Keratinocyte (primary cell): ENCODE results near the gene ARL11. TPM values are rescaled to one million over a fixed set of nuclear protein-coding genes. Genes with fewer than 3 reads are reported as not detected.

Experiments used
- DNase-seq: peaks from one replicate; pipeline ENCODE4 v3.0.0-alpha.2; 2011; ENCODE audit warnings: low read depth, missing footprints, low spot score
- FAIRE-seq: peaks from 2 replicates; lab custom pipeline; 2011; peaks lifted over from hg19 to GRCh38; lab: Jason Lieb, UNC
- H2AFZ ChIP-seq: 2 replicates; pipeline ENCODE4 v1.6.0; 2012; ENCODE audit warnings: low read length, control low read depth, inconsistent platforms; ENCODE audit not compliant: control insufficient read depth
- H3K27ac ChIP-seq: 2 replicates; pipeline ENCODE4 v1.5.1; 2011; ENCODE audit warnings: low read length; ENCODE audit not compliant: control insufficient read depth, insufficient read depth
- H3K27me3 ChIP-seq: 3 replicates; pipeline ENCODE4 v1.6.0; 2011; ENCODE audit warnings: low read length; ENCODE audit not compliant: control insufficient read depth, insufficient read depth; ENCODE audit errors: extremely low read depth
- H3K36me3 ChIP-seq, 2 experiments: 2 replicates in 1 of 2; 3 replicates in 1 of 2; pipeline ENCODE4 v1.5.1; 2011; ENCODE audit warnings: low read length in 2 of 2, mild to moderate bottlenecking in 1 of 2; ENCODE audit not compliant: control insufficient read depth in 2 of 2, insufficient read depth in 2 of 2; ENCODE audit errors: extremely low read depth in 1 of 2
- H3K4me1 ChIP-seq: 3 replicates; pipeline ENCODE4 v1.5.1; 2011; ENCODE audit warnings: low read length; ENCODE audit not compliant: control insufficient read depth, insufficient read depth; ENCODE audit errors: extremely low read depth
- H3K4me2 ChIP-seq: 3 replicates; pipeline ENCODE4 v1.6.0; 2011; ENCODE audit warnings: low read depth, low read length; ENCODE audit not compliant: control insufficient read depth, insufficient read depth; ENCODE audit errors: extremely low read depth
- H3K4me3 ChIP-seq, 3 experiments: fragments of 200-600 bp in 1 of 3; sonication (generic) in 1 of 3; 2 replicates in 2 of 3; 3 replicates in 1 of 3; pipeline ENCODE4 v1.5.1; 2011 to 2016; ENCODE audit warnings: low read length in 3 of 3, mild to moderate bottlenecking in 3 of 3, control low read depth in 2 of 3, inconsistent platforms in 1 of 3, low read depth in 1 of 3, mixed read lengths in 1 of 3, mixed run types in 1 of 3, moderate library complexity in 1 of 3; ENCODE audit not compliant: control insufficient read depth in 2 of 3, insufficient read depth in 2 of 3; ENCODE audit errors: extremely low read depth in 1 of 3
- H3K79me2 ChIP-seq: 2 replicates; pipeline ENCODE4 v1.6.0; 2012; ENCODE audit warnings: low read length; ENCODE audit not compliant: control insufficient read depth, insufficient read depth
- H3K9ac ChIP-seq: 3 replicates; pipeline ENCODE4 v1.6.0; 2011; ENCODE audit warnings: low read length; ENCODE audit not compliant: control insufficient read depth, insufficient read depth; ENCODE audit errors: extremely low read depth
- H3K9me1 ChIP-seq: 3 replicates; pipeline ENCODE4 v1.6.0; 2011; ENCODE audit warnings: low read length; ENCODE audit not compliant: control insufficient read depth, insufficient read depth; ENCODE audit errors: extremely low read depth
- H3K9me3 ChIP-seq: 2 replicates; pipeline ENCODE4 v1.5.1; 2012; ENCODE audit warnings: low read depth, low read length; ENCODE audit not compliant: control insufficient read depth
- H4K20me1 ChIP-seq: 3 replicates; pipeline ENCODE4 v1.6.0; 2011; ENCODE audit warnings: low read length; ENCODE audit not compliant: control insufficient read depth, insufficient read depth; ENCODE audit errors: extremely low read depth
- CTCF ChIP-seq, 3 experiments: IDR thresholded peaks in 1 of 3; conservative IDR thresholded peaks in 1 of 3; optimal IDR thresholded peaks in 1 of 3; 2 replicates in 2 of 3; 3 replicates in 1 of 3; pipeline versions ENCODE3 to v1.5.1; 2011; ENCODE audit warnings: low read length in 3 of 3, mild to moderate bottlenecking in 3 of 3, moderate library complexity in 2 of 3, control low read depth in 1 of 3, inconsistent platforms in 1 of 3; ENCODE audit not compliant: insufficient read depth in 2 of 3; ENCODE audit errors: extremely low read depth in 1 of 3
- EZH2 ChIP-seq: IDR thresholded peaks from one replicate; pipeline ENCODE4 v1.6.1; 2012; ENCODE audit warnings: inconsistent platforms, mild to moderate bottlenecking, low read length, moderate library complexity
- dilution Hi-C: fragments of 300-500 bp; cut with MboI; formaldehyde crosslinking; loops from one replicate; pipeline ENCODE4 v1.7.0; 2020; ENCODE audit warnings: low sequenced_read_pairs; ENCODE audit not compliant: extremely low pct_ligation_motif_present
- polyA plus RNA-seq, 5 experiments: library from polyadenylated mRNA; depleted of rRNA in 3 of 5; stranded (reverse) in 3 of 5; stranded (forward) in 1 of 5; unstranded in 1 of 5; fragments of >200 nt; gene quantifications; 1 replicate in 1 of 5; 2 replicates in 3 of 5; 3 replicates in 1 of 5; pipeline versions ENCODE4 v1.2.1 to v1.2.3, GENCODE V29; 2011 to 2012; ENCODE audit warnings: missing spikeins in 2 of 5, low read depth in 1 of 5, low replicate concordance in 1 of 5

Gene ARL11
- polyA plus RNA-seq, 1 donor (not counting 4 experiments of a cell fraction or from before 2014, with no cell fraction given) = 0.55 TPM

- Histone ChIP-seq H3K27ac (no peak overlapping the region), H3K79me2 (peaks cover 61% of the 10 kb centered on the region), H2AFZ (no peak overlapping the region), H3K36me3 (peaks cover 0 to 1% of the 10 kb centered on the region in 2 experiments), H3K27me3 (no peaks in the 10 kb centered on the region), H3K9me3 (no peaks in the 10 kb centered on the region), H3K9me1 (no peaks in the 10 kb centered on the region), H3K4me3 (no peak overlapping the region), H3K9ac (no peak overlapping the region), H3K4me1 (peaks cover 13% of the 10 kb centered on the region), H4K20me1 (peaks cover 3% of the 10 kb centered on the region), H3K4me2 (no peak overlapping the region)
- DNase-seq = no peak
- FAIRE-seq = no peak
- peak in 1 of 3 experiments; percentile 43 for TF ChIP-seq CTCF (optimal IDR thresholded peaks at IDR 0.05 in 1 of 3, IDR thresholded peaks at IDR 0.05 in 1 of 3, conservative IDR thresholded peaks at IDR 0.05 in 1 of 3; ENCODE audit: extremely low read depth in 1 of 3, insufficient read depth in 2 of 3, low read length in 3 of 3)
- no peak for TF ChIP-seq EZH2
- dilution Hi-C loops = no loop called here
Observed at GRCh38 chr13:49679246-49679645, 50.9 kb downstream of the ARL11 start.

- peak overlapping the region; percentile 48 for H3K27ac ChIP-seq
- dilution Hi-C loops = no loop called here
- H3K4me3 ChIP-seq = peak overlapping the region in 1 of 3 experiments; percentile 3
- peak overlapping the region; percentile 54 for H3K4me2 ChIP-seq
- H4K20me1 ChIP-seq = peaks cover 3% of the 10 kb centered on the region
- H3K36me3 ChIP-seq = peaks cover 4% of the 10 kb centered on the region in 2 experiments
- no peaks in the 10 kb centered on the region for H3K9me1 ChIP-seq
- no peaks in the 10 kb centered on the region for H3K27me3 ChIP-seq
- H3K9me3 ChIP-seq = no peaks in the 10 kb centered on the region
- TF ChIP-seq EZH2 (no peak), CTCF (optimal IDR thresholded peaks at IDR 0.05 in 1 of 3, IDR thresholded peaks at IDR 0.05 in 1 of 3, conservative IDR thresholded peaks at IDR 0.05 in 1 of 3; ENCODE audit: extremely low read depth in 1 of 3, insufficient read depth in 2 of 3, low read length in 3 of 3) (no peak)
- peaks cover 13% of the 10 kb centered on the region for H3K4me1 ChIP-seq
- H2AFZ ChIP-seq = no peak overlapping the region
- no peak overlapping the region for H3K9ac ChIP-seq
- DNase-seq (no peak), FAIRE-seq (peak; percentile 84)
- H3K79me2 ChIP-seq = peaks cover 68% of the 10 kb centered on the region
Observed at GRCh38 chr13:49681842-49682435, 53.6 kb downstream of the ARL11 start.

Other genes with a start within 250 kb of the ARL11 start
- gene CAB39L, start 184.4 kb upstream of the ARL11 start, polyA plus RNA-seq = 8.0 to 10.1 TPM (median 8.6 TPM) in 3 replicates
- 2.5 to 5.6 TPM (median 3.4 TPM) in 3 replicates for gene SETDB2, start 184.2 kb upstream of the ARL11 start, polyA plus RNA-seq
- gene PHF11, start 132.6 kb upstream of the ARL11 start, polyA plus RNA-seq = 18.0 to 32.9 TPM (median 20.0 TPM) in 3 replicates
- 19.4 to 26.9 TPM (median 23.5 TPM) in 3 replicates for gene RCBTB1, start 42.9 kb upstream of the ARL11 start, polyA plus RNA-seq
- 83.7 to 107 TPM (median 84.2 TPM) in 3 replicates for gene EBPL, start 63.0 kb downstream of the ARL11 start, polyA plus RNA-seq
- gene KPNA3, start 164.2 kb downstream of the ARL11 start, polyA plus RNA-seq = 23.8 to 43.8 TPM (median 37.3 TPM) in 3 replicates